Measurements from ENCODE around the gene PHF11.
A peak's percentile ranks its signal among the peaks of the same experiment; 100 is the strongest.
"Not testable (repeated sequence)": the region's sequence is repeated elsewhere in the genome, so short reads cannot be mapped to it uniquely, and the experiment has no call there.

Gene PHF11

DNA sequence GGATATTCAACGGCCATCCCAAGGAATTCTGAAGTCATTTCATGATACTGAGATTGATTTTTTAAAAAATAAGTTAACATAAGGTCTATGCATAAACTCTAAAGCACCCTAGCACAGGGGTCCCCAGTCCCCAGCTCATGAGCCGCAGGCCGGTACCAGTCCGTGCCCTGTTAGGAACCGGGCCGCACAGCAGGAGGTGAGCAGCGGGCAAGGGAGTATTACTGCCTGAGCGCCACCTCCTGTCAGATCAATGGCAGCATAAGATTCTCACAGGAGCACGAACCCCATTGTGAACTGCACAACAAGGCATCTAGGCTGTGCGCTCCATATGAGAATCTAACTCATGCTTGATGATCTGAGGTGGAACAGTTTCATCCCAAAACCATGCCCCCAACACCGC, 58.6 kb downstream of the PHF11 start:
- DNase-seq (ENCODE audit: low read depth): no peak

DNA sequence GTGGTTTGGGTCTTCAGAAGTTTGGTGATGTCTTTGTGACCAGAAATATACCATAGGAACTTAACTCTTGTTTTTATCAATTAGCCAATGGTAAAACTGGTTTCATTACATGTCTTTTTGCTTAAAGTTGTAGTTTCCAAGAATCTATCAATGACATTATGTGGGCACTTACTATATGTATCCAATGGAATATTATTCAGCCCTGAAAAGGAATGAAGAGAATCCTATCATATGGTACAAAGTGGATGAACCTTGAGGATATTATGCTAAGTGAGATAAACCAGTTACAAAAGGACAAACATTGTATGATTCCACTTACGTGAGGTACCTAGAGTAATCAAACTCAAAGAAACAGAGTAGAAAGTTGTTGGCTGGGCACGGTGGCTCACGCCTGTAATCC, 63.3 kb downstream of the PHF11 start:
- H3K4me3 ChIP-seq (ENCODE audit: low read depth, low read length): no peak overlapping the region
- TF ChIP-seq CTCF (IDR thresholded peaks at IDR 0.05; ENCODE audit: control insufficient read depth, extremely low read depth, insufficient read depth): no peak
- no peak for DNase-seq (ENCODE audit: low read depth)

More for the DNA sequence above, 58.6 kb downstream of the PHF11 start:
- no peak for TF ChIP-seq CTCF (IDR thresholded peaks at IDR 0.05; ENCODE audit: control insufficient read depth, extremely low read depth, insufficient read depth)
- H3K4me3 ChIP-seq (ENCODE audit: low read depth, low read length): no peak overlapping the region

- peak overlapping the region; percentile 8; the same call in 1 of the 2 replicates for H3K4me3 ChIP-seq (ENCODE audit: low read depth, low read length)
- DNase-seq (ENCODE audit: low read depth): no peak
- TF ChIP-seq CTCF (IDR thresholded peaks at IDR 0.05; ENCODE audit: control insufficient read depth, extremely low read depth, insufficient read depth): peak; percentile 36
Observed at GRCh38 chr13:49560270-49561061, 64.7 kb downstream of the PHF11 start.

DNA sequence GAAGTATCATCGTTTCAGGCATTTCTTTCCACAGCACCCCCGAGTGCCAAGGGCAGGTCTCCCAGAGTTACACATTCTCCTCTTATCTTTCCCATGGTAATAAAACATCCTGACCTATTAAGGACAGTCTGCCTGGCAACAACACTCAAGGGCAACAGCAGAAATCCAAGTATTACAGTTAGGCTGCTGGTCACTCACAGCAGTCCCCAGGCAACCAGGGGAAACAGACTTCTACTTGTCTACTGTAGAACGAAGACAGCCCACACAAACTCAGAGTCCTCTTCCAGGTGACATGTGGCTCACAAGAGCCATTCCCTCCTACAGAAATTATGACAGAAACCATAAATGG, 65.3 kb downstream of the PHF11 start:
- TF ChIP-seq CTCF (IDR thresholded peaks at IDR 0.05; ENCODE audit: control insufficient read depth, extremely low read depth, insufficient read depth): no peak
- peak overlapping the region; percentile 8; the same call in 1 of the 2 replicates for H3K4me3 ChIP-seq (ENCODE audit: low read depth, low read length)
- peak; percentile 61 for DNase-seq (ENCODE audit: low read depth)

DNA sequence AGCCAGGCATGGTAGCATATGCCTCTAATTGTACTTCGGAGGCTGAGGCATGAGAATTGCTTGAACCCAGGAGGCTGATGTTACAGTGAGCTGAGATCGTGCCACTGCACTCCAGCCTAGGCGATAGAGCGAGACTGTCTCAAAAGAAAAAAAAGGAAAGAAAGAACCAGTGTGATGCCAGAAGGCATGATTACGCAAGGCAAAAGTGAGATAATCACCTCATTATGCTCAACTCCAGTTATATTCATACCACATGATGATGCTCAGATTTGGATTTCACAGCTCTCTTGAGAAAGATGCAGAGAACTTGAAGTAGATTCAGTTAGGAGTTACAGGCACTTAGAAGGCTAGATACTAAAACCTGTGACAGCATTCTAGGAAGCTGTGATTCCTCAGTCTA, 67.8 kb downstream of the PHF11 start:
- H3K4me3 ChIP-seq (ENCODE audit: low read depth, low read length): no peak overlapping the region
- no peak for TF ChIP-seq CTCF (IDR thresholded peaks at IDR 0.05; ENCODE audit: control insufficient read depth, extremely low read depth, insufficient read depth)
- DNase-seq (ENCODE audit: low read depth): no peak

DNA sequence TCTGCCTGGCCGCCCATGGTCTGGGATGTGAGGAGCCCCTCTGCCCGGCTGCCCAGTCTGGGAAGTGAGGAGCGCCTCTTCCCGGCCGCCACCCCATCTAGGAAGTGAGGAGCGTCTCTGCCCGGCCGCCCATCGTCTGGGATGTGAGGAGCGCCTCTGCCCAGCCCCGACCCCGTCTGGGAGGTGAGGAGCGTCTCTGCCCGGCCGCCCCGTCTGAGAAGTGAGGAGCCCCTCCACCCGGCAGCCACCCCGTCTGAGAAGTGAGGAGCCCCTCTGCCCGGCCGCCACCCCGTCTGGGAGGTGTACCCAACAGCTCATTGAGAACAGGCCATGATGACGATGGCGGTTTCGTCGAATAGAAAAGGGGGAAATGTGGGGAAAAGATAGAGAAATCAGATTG, 69.7 kb downstream of the PHF11 start:
- DNase-seq (ENCODE audit: low read depth); H3K4me3 ChIP-seq (ENCODE audit: low read depth, low read length): not testable (repeated sequence)

- H3K4me3 ChIP-seq (ENCODE audit: low read depth, low read length): no peak overlapping the region
- no peak for DNase-seq (ENCODE audit: low read depth)
- no peak for TF ChIP-seq CTCF (IDR thresholded peaks at IDR 0.05; ENCODE audit: control insufficient read depth, extremely low read depth, insufficient read depth)
Observed at GRCh38 chr13:49566461-49566860, 70.7 kb downstream of the PHF11 start.
